Activated naive CD4-positive, alpha-beta T cell treated with anti-CD3 and anti-CD28 coated beads, Interleukin-2, amount 50 U/mL, for 16 hours (primary cell): Measurements from ENCODE around the gene ZNF30.
"Not testable (repeated sequence)": the region's sequence is repeated elsewhere in the genome, so short reads cannot be mapped to it uniquely, and the experiment has no call there.

Experiments used
- DNase-seq: peaks from one replicate; pipeline ENCODE4 v3.0.0-alpha.2; 2020

ZNF30 gene

DNA sequence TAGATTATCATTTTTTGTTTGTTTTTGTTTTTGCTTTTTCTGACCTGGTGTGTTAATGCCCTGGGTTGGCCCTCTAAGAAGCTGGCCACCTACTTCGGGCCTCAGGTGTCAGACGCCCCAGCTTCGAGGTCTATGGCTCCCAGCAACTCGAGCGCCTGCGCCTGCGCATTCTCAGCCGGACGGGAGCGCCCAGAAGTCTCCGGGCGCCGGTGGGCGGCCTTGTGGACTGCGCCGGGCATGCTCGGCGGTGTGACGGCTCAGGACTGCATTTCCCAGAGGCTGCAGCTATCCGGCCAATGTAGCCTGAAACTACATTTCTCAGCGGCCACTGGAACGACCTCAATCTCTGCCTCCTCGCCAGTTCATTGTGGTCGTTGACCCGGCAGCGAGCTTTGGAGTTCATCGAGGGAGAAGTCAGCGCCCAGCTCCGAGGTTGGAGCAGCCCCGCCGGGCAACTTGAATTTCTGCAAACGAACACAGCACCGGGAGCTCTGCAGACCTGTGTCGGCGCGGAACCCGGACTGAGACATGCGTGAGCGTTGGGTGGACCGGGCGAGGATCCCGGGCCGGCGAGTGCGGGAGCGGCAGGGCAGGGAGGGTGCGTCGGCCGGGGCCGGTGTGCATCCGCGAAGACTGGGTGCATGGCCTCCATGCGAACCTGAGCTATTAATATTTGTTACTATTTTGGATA, at the start of gene ZNF30:
Gene ZNF30 (plus strand): TSS at position 219 of the 691 bp plus-strand sequence. CDS start 3,045 bp downstream, outside the sequence.
- peak; percentile 86 for DNase-seq

DNA sequence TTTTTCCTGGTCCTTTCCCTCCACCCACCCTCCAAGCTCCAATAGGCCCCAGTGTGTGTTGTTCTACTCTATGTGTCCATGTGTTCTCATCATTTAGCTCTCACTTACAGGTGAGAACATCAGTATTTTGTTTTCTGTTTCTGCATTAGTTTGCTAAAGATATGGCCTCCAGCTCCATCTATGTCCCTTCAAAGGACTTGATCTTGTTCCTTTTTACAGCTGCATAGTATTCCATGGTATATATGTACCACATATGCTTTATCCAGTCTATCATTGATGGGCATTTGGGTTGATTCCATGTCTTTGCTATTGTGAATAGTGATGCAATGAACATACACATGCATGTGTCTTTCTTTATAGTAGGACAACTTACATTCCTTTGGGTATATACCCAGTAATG, 47.1 kb upstream of the ZNF30 start:
- no peak for DNase-seq

DNA sequence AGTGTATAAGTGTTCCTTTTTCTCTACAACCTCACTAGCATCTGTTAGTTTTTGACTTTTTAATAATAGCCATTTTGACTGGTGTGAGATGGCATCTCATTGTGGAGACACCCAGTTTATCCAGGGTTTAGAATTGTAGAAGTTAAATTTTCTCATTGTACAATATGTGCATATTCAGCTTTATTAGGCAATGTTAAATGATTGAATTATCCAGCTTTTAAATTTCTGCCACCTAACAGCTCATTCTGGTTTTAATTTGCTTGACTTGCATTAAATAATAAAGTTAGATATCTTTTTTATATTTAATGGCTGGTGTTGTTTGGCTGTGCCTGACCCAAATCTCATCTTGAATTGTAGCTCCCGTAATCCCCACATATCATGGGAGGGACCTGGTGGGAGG, 46.7 kb upstream of the ZNF30 start:
- no peak for DNase-seq

DNA sequence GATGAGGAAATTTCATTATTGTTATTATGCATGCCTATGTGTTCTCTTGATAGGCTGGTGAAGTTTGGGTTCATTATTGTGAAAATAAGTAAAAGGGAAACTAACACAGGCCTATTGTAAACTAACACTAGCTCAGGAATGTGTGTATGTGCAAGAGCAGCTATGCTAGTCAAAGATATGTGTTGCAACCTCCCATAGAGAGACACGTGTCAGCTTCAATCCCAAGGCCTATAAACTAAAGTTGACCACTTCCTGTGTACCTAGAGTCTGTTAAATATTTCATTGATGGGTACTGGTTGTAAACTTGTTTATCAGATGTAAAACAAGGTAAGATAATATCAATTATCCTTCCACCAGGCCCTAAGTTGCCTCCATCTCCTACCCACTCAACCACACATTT, 44.7 kb upstream of the ZNF30 start:
- DNase-seq = no peak

DNA sequence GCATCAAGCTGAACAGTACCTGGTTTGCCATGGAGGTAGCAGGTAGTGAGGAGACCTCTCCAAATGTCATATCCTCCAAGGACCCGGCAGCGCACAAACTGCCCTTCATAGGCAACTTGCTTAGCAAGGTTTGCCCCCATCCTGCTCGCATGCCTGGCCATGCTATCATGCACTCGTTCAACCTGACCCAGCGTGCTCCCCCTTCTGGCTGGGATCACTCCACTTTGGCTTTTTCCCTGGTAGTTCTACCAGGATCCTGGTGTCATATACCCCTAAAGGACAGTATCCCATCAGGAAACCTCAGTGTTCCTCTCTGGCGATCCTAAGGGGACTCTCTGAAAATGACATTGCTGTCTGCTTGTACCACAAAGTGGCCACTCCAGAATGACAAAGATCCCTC, 38.6 kb upstream of the ZNF30 start:
- DNase-seq = no peak

DNA sequence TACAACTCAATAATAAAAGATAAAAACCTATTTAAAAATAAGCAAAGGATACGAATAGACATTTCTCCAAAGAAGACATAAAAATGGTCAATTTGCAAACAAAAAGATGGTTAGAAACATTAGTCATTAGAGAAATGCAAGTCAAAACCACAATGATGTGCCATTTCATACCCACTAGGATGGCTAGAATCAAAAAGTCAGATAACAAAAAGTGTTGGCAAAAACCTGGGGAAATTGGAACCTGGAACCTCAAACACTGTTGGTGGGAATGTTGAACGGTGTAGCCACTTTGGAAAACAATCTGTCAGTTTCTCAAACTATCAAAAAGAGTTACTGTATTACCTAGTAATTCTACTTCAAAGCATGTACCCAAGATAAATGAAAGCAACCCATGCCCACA, 26.5 kb upstream of the ZNF30 start:
- no peak for DNase-seq

DNA sequence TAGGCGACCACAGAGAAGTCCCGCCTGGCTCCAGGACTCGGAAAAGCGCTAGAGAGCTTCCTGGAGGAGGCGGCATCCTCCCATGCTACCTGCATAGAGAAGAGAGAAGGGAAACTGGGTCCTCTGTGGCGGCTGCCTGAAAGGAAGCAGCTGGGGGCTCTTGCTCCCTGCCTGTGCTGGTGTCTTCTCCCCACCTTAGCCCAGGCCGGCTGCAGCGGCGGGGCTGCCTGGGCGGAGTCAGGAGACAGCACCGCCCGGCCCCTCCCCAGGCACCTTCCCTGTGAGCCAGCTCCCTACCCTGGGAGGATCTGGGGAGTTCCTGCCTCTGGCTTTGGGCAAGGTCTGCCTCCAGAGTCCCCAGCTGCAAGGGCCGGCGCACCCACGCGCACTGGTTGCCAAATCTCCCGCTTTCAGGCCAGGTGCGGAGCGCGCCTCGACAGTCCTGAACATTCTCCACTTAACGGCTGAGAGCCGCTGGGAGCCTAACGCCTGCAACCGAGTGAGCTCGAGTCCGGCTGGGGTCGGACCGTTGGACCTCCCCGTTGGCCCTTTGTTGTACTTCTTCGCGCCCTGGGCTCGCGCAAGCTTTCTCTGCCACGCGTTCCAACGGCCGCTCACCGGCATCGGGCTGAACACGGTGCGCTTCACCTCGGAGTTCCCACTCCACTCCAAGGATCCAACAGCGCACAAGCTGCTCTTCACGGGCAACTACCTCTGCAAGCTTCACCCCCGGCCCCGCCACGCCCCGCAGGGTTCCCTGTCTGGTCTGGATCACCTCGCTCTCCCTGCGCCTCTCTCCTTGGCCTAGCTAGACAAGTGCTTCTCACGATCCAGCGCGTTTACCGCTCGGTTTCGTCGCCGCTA, 21.8 kb upstream of the ZNF30 start:
- no peak for DNase-seq

DNA sequence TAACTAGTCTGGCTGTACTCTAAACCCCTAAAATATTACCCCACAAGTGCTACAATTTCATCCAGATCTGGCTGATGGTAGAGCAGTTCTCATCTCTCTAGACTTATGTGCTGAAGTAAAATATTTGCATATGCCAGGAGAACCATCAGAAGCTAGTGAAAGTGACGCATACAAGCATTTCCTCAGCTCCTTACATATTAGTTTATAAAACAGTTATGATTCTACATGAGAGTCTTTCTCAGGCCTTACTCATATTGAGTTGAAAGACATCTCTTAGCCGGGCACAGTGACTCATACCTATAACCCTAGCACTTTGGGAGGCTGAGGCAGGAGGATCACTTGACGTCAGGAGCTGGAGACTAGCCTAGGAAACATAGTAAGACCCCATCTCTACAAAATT, 15.9 kb upstream of the ZNF30 start:
- DNase-seq = no peak

DNA sequence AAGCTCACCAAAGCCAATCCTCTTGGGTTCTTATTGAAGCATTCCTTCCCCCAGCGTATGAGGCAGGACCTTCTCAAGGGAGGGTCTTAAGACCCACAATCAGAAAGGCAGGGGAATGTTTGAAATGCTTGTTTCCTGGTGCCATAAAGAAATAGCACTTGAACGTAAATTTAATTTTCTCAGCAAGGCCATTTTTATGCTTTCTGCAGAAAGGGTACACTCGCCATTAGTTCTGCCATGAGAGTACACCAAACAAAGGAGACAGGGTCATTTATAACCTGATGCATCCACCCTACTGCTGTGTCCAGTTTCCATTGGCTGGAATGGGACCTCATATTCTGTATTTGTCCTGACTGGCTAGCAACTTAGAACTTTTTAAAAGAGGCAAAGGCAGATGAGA, 9.6 kb upstream of the ZNF30 start:
- DNase-seq = not testable (repeated sequence)

DNA sequence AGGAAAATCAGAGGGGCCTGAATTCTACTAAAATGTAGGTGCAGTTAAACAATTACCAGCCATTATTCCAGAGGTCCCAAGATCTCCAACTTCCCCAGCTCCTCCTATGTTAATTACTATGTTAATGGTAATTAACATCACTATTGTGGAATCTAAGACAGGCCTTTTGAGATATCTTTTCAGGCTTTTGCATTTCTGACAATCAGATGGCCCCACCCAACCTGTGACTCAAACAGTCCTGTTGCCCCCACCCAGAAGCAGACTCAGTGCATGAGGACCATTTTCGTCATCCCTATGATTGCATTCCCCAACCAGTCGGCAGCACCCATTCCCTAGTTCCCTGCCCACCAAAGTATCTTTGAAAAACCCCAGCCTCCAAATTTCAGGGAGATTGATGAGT, 8.5 kb upstream of the ZNF30 start:
- no peak for DNase-seq

DNA sequence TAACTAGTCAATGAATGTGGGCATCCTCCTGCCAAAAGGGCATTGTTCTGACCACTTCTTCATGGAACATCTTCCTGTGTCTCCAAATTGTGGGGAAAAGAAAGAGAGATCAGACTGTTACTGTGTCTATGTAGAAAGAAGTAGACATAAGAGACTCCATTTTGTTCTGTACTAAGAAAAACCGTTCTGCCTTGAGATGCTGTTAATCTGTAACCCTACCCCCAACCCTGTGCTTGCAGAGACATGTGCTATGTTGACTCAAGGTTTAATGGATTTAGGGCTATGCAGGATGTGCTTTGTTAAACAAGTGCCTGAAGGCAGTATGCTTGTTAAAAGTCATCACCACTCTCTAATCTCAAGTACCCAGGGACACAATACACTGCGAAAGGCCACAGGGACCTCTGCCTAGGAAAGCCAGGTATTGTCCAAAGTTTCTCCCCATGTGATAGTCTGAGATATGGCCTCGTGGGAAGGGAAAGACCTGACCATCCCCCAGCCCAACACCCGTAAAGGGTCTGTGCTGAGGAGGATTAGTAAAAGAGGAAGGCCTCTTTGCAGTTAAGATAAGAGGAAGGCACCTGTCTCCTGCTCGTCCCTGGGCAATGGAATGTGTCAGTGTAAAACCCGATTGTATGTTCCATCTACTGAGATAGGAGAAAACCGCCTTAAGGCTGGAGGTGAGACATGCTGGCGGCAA, 6.5 kb upstream of the ZNF30 start:
- not testable (repeated sequence) for DNase-seq

DNA sequence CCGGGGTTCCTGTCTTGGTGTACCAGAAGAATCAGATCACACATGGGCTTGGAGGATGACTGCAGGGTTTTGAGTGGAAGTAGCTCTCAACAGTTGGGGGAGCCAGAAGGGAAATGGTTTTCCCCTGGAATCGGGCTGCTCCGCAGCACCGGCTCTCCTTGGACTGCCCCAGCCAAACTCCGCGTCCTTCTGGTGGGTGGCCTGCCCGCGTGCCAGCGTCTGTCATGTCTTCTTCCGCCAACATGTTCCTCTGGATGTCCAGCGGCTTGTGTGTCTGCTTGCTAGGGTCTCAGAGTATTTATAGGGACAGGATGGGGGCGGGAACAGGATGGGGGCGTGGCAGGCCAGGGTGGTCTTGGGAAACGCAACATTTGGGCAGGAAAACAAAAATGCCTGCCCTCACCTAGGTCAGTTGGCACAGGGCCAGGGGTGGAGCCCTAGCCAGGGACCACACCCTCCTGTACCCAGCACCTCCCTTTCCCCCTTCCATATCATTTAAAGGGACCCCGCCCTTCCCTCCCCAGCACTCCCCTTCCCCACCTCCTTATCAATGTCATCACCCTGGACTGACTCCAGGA, 1.3 kb upstream of the ZNF30 start:
- no peak for DNase-seq

DNA sequence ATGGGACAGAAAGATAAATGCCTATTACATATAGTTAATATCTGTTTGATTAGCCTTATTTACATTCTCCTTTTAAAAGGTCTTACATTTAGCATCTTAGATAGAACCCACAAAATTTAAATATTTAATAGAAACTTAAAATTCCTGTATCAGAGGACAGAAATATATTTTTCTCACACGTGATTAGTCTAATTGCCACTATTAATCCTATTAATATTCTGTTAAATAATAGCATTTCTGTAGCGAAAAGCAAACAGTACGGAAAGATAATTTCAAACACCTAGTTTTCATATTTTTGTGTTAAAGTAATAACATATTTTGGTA, 380 bp upstream of the ZNF30 start:
- no peak for DNase-seq

DNA sequence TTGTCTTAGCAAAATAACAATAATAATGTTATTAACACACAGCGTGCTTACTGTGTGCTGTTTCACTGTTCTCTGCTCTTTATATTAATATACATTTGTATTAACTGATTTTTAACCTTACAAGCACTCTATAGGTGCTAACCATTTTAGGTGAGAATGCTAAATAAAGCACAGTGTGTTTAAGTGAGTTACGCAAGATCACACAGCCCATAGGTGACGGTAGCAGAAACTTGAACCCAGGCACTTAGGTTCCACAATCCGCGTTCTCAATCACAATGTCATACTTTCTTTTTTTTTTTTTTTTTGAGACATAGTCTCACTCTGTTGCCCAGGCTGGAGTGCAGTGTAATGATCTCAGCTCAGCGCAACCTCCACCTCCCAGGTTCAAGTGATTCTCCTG, 5.8 kb downstream of the ZNF30 start:
- DNase-seq = no peak

DNA sequence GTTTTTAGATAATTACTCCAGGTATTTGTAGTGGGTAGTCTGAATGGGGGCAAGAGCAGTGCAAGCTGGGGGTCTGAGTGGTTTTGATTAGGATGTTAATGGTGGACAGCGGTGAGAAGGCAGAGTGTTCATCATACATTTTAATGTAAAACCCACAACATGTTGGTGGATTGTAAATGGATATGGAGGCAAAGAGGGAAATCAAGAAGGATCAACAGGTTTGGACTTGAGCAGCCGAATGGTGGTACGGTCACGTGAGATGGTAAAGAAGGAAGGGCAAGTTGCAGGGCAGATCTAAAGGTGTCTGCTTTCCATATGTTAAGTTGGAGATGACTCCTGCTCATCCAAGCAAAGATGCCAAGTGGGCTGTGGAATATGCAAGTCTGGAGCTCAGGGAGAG, 9.5 kb downstream of the ZNF30 start:
- no peak for DNase-seq

DNA sequence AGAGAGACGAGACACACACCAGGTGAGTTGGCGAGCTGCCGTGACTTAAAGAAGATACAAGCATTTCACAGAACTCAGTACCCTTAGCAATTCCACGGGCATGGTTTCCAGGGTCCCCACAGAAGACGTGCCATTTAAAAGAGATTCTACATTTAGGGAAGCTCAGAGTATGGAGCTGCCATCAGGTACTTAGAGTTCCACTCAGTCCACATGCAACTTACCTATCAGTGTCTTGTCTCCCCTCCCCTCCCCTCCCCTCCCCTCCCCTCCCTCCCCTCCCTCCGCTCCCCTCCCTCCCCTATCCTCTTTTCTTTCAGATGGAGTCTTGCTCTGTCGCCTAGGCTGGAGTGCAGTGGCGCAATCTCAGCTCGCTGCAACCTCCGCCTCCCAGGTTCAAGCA, 12.2 kb downstream of the ZNF30 start:
- DNase-seq = no peak

DNA sequence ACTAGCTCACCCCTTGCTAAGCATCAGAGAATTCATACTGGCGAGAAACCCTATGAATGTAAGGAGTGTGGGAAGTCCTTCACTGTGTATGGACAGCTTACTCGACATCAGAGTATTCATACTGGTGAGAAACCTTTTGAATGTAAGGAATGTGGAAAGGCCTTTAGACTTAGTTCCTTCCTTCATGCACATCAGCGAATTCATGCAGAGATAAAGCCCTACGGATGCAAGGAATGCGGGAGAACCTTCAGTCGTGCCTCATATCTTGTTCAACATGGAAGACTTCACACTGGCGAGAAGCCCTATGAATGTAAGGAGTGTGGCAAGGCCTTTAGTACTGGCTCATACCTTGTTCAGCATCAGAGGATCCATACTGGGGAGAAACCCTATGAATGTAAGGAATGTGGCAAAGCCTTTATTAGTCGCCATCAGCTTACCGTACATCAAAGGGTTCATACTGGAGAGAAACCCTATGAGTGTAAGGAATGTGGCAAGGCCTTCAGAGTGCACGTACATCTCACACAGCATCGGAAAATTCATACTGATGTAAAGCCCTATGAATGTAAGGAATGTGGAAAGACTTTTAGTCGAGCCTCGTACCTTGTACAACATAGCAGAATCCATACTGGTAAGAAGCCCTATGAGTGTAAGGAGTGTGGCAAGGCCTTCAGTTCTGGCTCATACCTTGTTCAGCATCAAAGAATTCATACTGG, 17.3 kb downstream of the ZNF30 start:
- DNase-seq = no peak

DNA sequence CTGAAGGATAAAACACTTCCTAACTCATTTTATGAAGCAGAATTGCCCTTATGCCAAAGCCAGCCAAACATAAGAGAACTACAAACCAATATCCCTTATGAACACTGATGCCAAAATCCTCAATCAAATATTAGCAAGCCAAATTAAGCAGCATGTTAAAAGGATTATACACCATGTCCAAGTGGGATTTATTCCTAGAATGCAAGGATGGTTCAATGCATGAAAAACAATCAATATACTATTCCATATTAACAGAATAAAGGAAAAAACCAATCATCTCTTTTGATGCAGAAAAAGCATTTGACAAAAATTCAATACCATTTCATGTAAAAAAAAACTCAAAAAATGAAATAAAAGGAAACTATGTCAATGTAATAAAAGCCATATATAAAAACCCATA, 26.4 kb downstream of the ZNF30 start:
- no peak for DNase-seq

DNA sequence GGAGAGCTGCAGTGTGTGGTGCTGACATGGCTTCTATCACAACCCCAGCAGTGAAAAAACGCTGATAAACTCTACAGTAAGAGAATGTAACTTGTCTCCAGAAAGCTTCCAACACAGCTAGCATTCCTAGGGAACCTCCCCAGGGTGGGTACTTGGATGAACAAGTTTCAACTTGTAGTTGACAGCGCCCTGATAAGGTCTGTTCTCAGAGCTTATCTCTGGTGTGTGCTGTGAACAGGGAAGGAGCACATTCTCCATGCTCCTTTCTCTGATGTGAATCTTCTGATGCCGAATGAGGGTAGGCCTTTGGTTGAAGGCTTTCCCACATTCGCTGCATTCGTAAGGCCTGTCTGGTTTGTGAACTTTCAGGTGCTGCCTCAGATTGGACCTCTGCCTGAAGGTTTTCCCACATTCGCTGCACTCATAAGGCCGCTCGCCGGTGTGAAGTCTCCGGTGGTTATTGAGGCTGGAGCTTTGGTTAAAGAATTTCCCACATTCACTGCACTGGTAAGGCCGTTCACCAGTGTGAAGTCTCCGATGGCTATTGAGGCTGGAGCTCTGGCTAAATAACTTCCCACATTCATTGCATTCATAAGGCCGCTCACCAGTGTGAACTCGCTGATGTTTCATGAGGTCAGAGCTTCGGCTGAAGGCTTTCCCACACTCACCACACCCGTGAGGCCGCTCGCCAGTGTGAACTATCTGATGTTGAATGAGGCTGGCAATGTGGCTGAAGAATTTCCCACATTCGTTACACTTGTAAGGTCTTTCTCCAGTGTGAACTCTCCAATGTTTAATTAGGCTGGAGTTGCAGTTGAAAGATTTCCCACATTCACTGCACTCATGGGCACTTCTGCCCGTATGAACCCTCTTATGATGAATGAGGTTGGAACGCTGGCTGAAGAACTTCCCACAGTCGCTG, 31.4 kb downstream of the ZNF30 start:
- DNase-seq = no peak

DNA sequence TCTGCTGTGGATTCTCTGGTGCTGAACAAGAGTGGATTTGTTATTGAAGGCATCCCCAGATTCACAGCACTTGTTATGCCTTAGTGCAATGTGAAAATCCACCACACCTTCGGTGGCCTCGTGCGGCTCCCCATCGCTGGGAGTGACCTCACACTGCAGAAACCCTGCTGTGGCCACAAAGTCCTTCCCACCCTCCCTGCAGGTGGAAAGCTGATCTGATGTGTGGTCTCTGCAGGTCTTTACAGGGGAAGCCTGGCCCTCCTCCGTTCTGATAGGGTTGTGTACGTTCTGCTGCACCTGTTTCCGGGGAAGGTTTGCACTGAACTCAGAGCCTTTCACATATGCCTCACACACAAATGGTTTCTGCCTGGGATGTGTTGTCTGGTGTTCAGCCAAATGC, 32.3 kb downstream of the ZNF30 start:
- DNase-seq = no peak

DNA sequence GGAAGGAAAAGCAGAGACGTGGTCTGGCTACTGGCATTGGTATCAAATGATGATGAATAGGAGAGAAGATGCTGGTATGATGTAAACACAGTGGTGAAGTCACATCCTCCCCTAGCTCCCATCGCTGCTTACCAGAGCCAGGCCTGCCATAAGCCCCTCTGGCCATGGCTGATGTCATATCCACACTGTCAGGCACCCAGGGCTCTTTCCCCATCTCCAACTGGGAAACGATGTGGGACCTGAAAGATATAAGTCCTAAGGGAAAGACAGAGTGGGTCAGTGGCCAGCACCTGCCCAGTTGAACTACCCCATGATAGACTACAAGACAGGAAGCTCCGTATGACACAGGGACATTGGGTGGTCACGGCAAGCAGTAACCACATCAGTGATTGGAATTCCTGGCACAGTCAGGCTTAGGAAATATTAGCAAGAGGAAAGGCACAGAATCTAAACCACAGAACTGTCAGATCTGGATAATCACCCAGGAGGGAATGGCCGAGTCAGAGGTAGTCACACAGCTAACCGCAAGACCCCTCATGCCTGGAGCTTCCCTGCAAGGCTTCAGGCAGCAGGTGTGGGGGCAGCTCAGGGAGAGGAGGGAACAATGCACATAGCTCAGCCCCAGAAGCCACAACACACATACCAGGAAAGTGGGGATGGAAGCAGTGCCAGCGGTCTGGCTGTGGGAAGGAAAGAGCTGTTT, 33.6 kb downstream of the ZNF30 start:
- DNase-seq = no peak
